Parathyroid adenoma (tissue), 2 donors: ENCODE results near the gene SLC27A2.

Experiments
- H2AFZ ChIP-seq: fragments of 300-600 bp; sonication (generic); one replicate; pipeline ENCODE4 v1.7.0; 2017; ENCODE audit warnings: antibody characterized with exemption, mild to moderate bottlenecking
- H3K27ac ChIP-seq: fragments of 300-600 bp; sonication (generic); one replicate; pipeline ENCODE4 v1.7.0; 2017
- H3K27me3 ChIP-seq: fragments of 300-600 bp; sonication (generic); one replicate; pipeline ENCODE4 v1.7.0; 2017; ENCODE audit warnings: low read length; ENCODE audit not compliant: control insufficient read depth, insufficient read depth
- H3K36me3 ChIP-seq: fragments of 300-600 bp; sonication (generic); one replicate; pipeline ENCODE4 v1.7.0; 2017; ENCODE audit warnings: low read length; ENCODE audit not compliant: control insufficient read depth, insufficient read depth
- H3K4me1 ChIP-seq: fragments of 300-600 bp; sonication (generic); one replicate; pipeline ENCODE4 v1.7.0; 2017; ENCODE audit warnings: control low read depth
- H3K4me2 ChIP-seq: fragments of 300-600 bp; sonication (generic); one replicate; pipeline ENCODE4 v1.7.0; 2017; ENCODE audit warnings: low read length
- H3K4me3 ChIP-seq: fragments of 300-600 bp; sonication (generic); one replicate; pipeline ENCODE4 v1.7.0; 2017; ENCODE audit warnings: low read depth, low read length
- H3K79me2 ChIP-seq: fragments of 300-600 bp; sonication (generic); one replicate; pipeline ENCODE4 v1.7.0; 2017; ENCODE audit warnings: control low read depth
- H3K9ac ChIP-seq: fragments of 300-600 bp; sonication (generic); one replicate; pipeline ENCODE4 v1.7.0; 2017; ENCODE audit warnings: mild to moderate bottlenecking
- H3K9me3 ChIP-seq: fragments of 300-600 bp; sonication (generic); one replicate; pipeline ENCODE4 v1.7.0; 2017; ENCODE audit warnings: low read length; ENCODE audit not compliant: control insufficient read depth
- CTCF ChIP-seq: fragments of 300-600 bp; sonication (generic); IDR thresholded peaks from one replicate; pipeline ENCODE4 v1.7.0; 2017; ENCODE audit warnings: antibody characterized with exemption, mild to moderate bottlenecking
- donor health status: primary hyperparathyroidism.

Gene SLC27A2

GRCh38 chr15:50183112-50183794 is 1.3 kb downstream of the SLC27A2 start:
- no peak overlapping the region for H3K9ac ChIP-seq
- H3K4me3 ChIP-seq, result no peak overlapping the region
- H3K9me3 ChIP-seq, result no peaks in the 10 kb centered on the region
- H3K36me3 ChIP-seq, result no peaks in the 10 kb centered on the region
- H3K4me1 ChIP-seq, result no peaks in the 10 kb centered on the region
- no peak overlapping the region for H3K27ac ChIP-seq
- TF ChIP-seq CTCF, result no peak
- no peaks in the 10 kb centered on the region for H3K27me3 ChIP-seq
- no peak overlapping the region for H3K4me2 ChIP-seq
- no peak overlapping the region for H2AFZ ChIP-seq
- H3K79me2 ChIP-seq, result no peaks in the 10 kb centered on the region

DNA sequence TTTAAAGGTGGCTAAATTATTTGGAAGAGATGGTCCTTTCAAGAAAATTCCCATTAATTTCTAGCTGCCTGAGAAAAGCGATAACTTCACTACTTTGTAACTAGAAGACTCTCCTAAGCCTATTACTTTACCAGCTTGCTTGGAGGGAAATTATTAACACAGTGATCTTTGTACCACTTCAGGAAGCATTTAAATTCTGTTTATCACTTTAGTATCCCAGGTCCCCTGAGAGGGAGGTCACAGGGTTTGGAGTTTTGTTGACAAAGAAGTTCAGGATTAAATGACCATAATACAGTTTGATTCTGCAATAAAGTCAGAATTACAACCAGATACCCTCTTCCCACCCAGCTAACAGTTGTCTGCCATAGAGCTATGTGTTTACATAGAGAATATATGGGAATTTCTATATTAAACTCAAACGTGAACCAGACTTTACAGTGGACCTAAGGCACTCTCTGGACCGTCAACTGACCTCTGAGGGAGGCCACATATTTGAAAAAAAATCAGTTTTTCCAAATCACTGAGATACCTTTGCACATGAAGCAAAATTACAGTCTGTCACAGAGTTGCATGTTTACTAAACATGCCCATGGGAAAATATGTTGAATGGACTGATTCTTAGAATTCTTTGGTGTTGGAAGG is 3.0 kb downstream of the SLC27A2 start:
- Histone ChIP-seq H3K9me3 (no peaks in the 10 kb centered on the region), H3K27ac (no peak overlapping the region), H3K4me1 (no peaks in the 10 kb centered on the region), H3K27me3 (no peaks in the 10 kb centered on the region), H3K36me3 (no peaks in the 10 kb centered on the region), H3K79me2 (no peaks in the 10 kb centered on the region), H3K4me2 (no peak overlapping the region), H3K9ac (no peak overlapping the region), H2AFZ (no peak overlapping the region), H3K4me3 (no peak overlapping the region)
- TF ChIP-seq CTCF, result no peak

DNA sequence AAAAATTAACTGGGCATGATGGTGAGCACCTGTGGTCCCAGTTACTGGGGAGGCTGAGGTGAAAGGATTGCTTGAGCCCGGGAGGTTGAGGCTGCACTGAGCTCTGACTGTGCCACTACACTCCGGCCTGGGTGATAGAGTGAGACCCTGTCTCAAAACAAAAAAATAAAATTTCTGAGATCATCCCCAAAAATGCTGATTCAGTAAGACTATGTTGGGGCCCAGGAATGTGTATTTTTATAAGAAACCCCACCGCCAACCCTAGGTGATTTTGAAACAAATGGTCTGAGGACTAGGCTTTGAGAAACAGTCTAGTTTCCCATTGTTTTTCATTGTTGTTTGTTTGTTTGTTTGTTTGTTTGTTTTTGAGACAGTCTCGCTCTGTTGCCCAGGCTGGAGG is 4.1 kb downstream of the SLC27A2 start:
- Histone ChIP-seq H3K27ac (no peak overlapping the region), H3K4me1 (no peaks in the 10 kb centered on the region), H3K36me3 (no peaks in the 10 kb centered on the region), H3K27me3 (no peaks in the 10 kb centered on the region), H3K9ac (no peak overlapping the region), H3K4me3 (no peak overlapping the region), H3K79me2 (no peaks in the 10 kb centered on the region), H3K4me2 (no peak overlapping the region), H3K9me3 (no peaks in the 10 kb centered on the region), H2AFZ (no peak overlapping the region)
- no peak for TF ChIP-seq CTCF

DNA sequence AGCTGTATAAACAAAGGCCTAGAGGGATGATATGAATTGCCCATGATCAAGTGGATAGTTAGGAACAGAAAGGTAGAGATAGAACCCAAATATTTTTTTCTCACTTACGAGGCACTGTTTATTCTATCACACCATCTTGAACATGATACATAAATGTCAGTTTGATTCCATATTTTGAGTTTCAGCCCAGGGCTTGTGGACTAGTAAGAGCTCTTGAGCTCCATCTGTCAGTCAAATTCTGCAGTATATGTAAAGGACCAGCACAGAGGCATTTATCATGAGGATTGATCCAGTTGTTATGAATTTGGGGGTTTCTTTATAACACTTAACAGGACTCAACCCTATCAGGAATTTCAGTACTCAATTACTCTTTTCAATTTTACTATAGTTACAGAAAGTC is 4.8 kb downstream of the SLC27A2 start:
- no peak for TF ChIP-seq CTCF
- no peak overlapping the region for H3K27ac ChIP-seq

GRCh38 chr15:50187525-50187924 is 5.5 kb downstream of the SLC27A2 start:
- no peak overlapping the region for H3K9ac ChIP-seq
- H3K27me3 ChIP-seq, result no peaks in the 10 kb centered on the region
- no peak for TF ChIP-seq CTCF
- no peak overlapping the region for H2AFZ ChIP-seq
- H3K4me3 ChIP-seq, result no peak overlapping the region
- no peaks in the 10 kb centered on the region for H3K36me3 ChIP-seq
- H3K4me2 ChIP-seq, result no peak overlapping the region
- no peaks in the 10 kb centered on the region for H3K4me1 ChIP-seq
- H3K9me3 ChIP-seq, result no peaks in the 10 kb centered on the region
- H3K79me2 ChIP-seq, result no peaks in the 10 kb centered on the region
- H3K27ac ChIP-seq, result no peak overlapping the region

More for the DNA sequence above, 4.8 kb downstream of the SLC27A2 start:
- Histone ChIP-seq H3K36me3 (no peaks in the 10 kb centered on the region), H3K4me3 (no peak overlapping the region), H3K27me3 (no peaks in the 10 kb centered on the region), H2AFZ (no peak overlapping the region), H3K9ac (no peak overlapping the region), H3K79me2 (no peaks in the 10 kb centered on the region), H3K4me2 (no peak overlapping the region), H3K4me1 (no peaks in the 10 kb centered on the region), H3K9me3 (no peaks in the 10 kb centered on the region)
